Measurements from ENCODE around the gene OLFML3. TPM values are rescaled to one million over a fixed set of nuclear protein-coding genes. Genes with fewer than 3 reads are reported as not detected.

Gene OLFML3
- total and polyA plus RNA-seq, 2 donors (not counting 1 experiment from before 2014, with no cell fraction given) = 0.32 TPM; not detected in 1

GRCh38 chr1:113987259-113987658, 8.0 kb downstream of the OLFML3 start:
- ChIA-PET CTCF (interaction anchor here (1.3 kb wide), 1 partner anchor 8 kb away, joined by 3 read pairs; the partner anchor contains the start of gene OLFML3), POLR2A (no interaction called here)
- DNase-seq (no peak), ATAC-seq (ENCODE audit: low read depth) (no peak)
- Mint-ChIP-seq H3K4me3 (no peak overlapping the region), H3K9me3 (ENCODE audit: insufficient read depth) (no peaks in the 10 kb centered on the region), H3K27me3 (peaks cover 2% of the 10 kb centered on the region), H3K4me1 (peaks cover 10% of the 10 kb centered on the region), H3K27ac (no peak overlapping the region)
- Histone ChIP-seq H3K79me2 (ENCODE audit: control insufficient read depth, insufficient read depth, low read length) (no peaks in the 10 kb centered on the region), H3K27me3 (replicated peaks in 1 of 4; ENCODE audit: control extremely low read depth in 1 of 4, control insufficient read depth in 3 of 4, insufficient read depth in 4 of 4, low read length in 3 of 4) (no peaks in the 10 kb centered on the region), H3K4me1 (ENCODE audit: control insufficient read depth in 2 of 2, insufficient read depth in 2 of 2, low read length in 2 of 2) (no peaks in the 10 kb centered on the region), H3K4me3 (ENCODE audit: control extremely low read depth in 1 of 5, extremely low read depth in 1 of 5, insufficient read depth in 1 of 5, low read depth in 2 of 5, low read length in 4 of 5) (no peak overlapping the region), H3K9me3 (ENCODE audit: control extremely low read depth in 1 of 3, control insufficient read depth in 2 of 3, insufficient read depth in 1 of 3, low read length in 2 of 3) (peaks cover 0 to 3% (median 2%) of the 10 kb centered on the region in 3 donors), H3K27ac (ENCODE audit: low read length in 2 of 2) (no peak overlapping the region), H3K4me2 (replicated peaks; ENCODE audit: low read depth, low read length, poor library complexity, severe bottlenecking) (no peak overlapping the region), H3K36me3 (replicated peaks in 1 of 2; ENCODE audit: control extremely low read depth in 1 of 2, control insufficient read depth in 1 of 2, extremely low read depth in 1 of 2, insufficient read depth in 2 of 2, low read length in 1 of 2) (no peaks in the 10 kb centered on the region), H4K20me1 (ENCODE audit: control insufficient read depth, insufficient read depth, low read length, poor library complexity, severe bottlenecking) (no peaks in the 10 kb centered on the region), H2AFZ (ENCODE audit: insufficient read depth, low read depth, low read length, poor library complexity, severe bottlenecking) (no peak overlapping the region), H3K9ac (ENCODE audit: low read length) (no peak overlapping the region)
- 96% methylated on average over 3 of the region's 5 CpGs for WGBS (ENCODE audit: insufficient coverage)
- TF ChIP-seq CTCF (IDR thresholded peaks at IDR 0.05) (no peak), EZH2 (IDR thresholded peaks at IDR 0.05; ENCODE audit: borderline replicate concordance, insufficient read depth, low read depth, low read length, poor library complexity, severe bottlenecking) (no peak)
- intact Hi-C loops (cut with micrococcal nuclease) = no loop called here

- Mint-ChIP-seq H3K27ac (no peak overlapping the region), H3K4me3 (no peak overlapping the region), H3K9me3 (ENCODE audit: insufficient read depth) (peaks cover 7% of the 10 kb centered on the region), H3K4me1 (peaks cover 9% of the 10 kb centered on the region), H3K27me3 (peaks cover 2% of the 10 kb centered on the region)
- H3K9ac ChIP-seq (ENCODE audit: low read length) = no peak overlapping the region
- no peak for ATAC-seq (ENCODE audit: low read depth)
- intact Hi-C loops (cut with micrococcal nuclease) = no loop called here
- H3K27me3 ChIP-seq (replicated peaks in 1 of 4; ENCODE audit: control extremely low read depth in 1 of 4, control insufficient read depth in 3 of 4, insufficient read depth in 4 of 4, low read length in 3 of 4) = no peaks in the 10 kb centered on the region
- H2AFZ ChIP-seq (ENCODE audit: insufficient read depth, low read depth, low read length, poor library complexity, severe bottlenecking) = no peak overlapping the region
- TF ChIP-seq EZH2 (IDR thresholded peaks at IDR 0.05; ENCODE audit: borderline replicate concordance, insufficient read depth, low read depth, low read length, poor library complexity, severe bottlenecking) = no peak
- TF ChIP-seq CTCF (IDR thresholded peaks at IDR 0.05) = no peak
- H3K4me1 ChIP-seq (ENCODE audit: control insufficient read depth in 2 of 2, insufficient read depth in 2 of 2, low read length in 2 of 2) = no peaks in the 10 kb centered on the region
- CTCF ChIA-PET = interaction anchor here (0.6 to 0.8 kb wide), 2 partner anchors 12 to 64 kb away, joined by 3 to 4 read pairs; no protein-coding TSS in a partner anchor
- no peaks in the 10 kb centered on the region for H3K36me3 ChIP-seq (replicated peaks in 1 of 2; ENCODE audit: control extremely low read depth in 1 of 2, control insufficient read depth in 1 of 2, extremely low read depth in 1 of 2, insufficient read depth in 2 of 2, low read length in 1 of 2)
- no peak overlapping the region for H3K27ac ChIP-seq (ENCODE audit: low read length in 2 of 2)
- H3K79me2 ChIP-seq (ENCODE audit: control insufficient read depth, insufficient read depth, low read length) = no peaks in the 10 kb centered on the region
- WGBS (ENCODE audit: insufficient coverage) = no CpG with 5 or more reads among the region's 2 CpGs
- H3K4me3 ChIP-seq (ENCODE audit: control extremely low read depth in 1 of 5, extremely low read depth in 1 of 5, insufficient read depth in 1 of 5, low read depth in 2 of 5, low read length in 4 of 5) = no peak overlapping the region
- H4K20me1 ChIP-seq (ENCODE audit: control insufficient read depth, insufficient read depth, low read length, poor library complexity, severe bottlenecking) = no peaks in the 10 kb centered on the region
- no peak for DNase-seq
- peaks cover 0 to 23% (median 15%) of the 10 kb centered on the region in 3 donors for H3K9me3 ChIP-seq (ENCODE audit: control extremely low read depth in 1 of 3, control insufficient read depth in 2 of 3, insufficient read depth in 1 of 3, low read length in 2 of 3)
- H3K4me2 ChIP-seq (replicated peaks; ENCODE audit: low read depth, low read length, poor library complexity, severe bottlenecking) = no peak overlapping the region
- POLR2A ChIA-PET = no interaction called here
These were observed 11.3 kb downstream of the OLFML3 start for GRCh38 chr1:113990530-113990929.

All from B cell (primary cell).